Cardiac septum (tissue), 1 donor: Measurements from ENCODE around the gene TNC. TPM values are rescaled to one million over a fixed set of nuclear protein-coding genes. Genes with fewer than 3 reads are reported as not detected.

Source experiments
- DNase-seq: peaks from one replicate; pipeline ENCODE4 v3.0.0-alpha.2; 2020; ENCODE audit warnings: low spot score
- intact Hi-C: fragments of 100-400 bp; cut with DNase I; formaldehyde crosslinking; loops from one replicate; pipeline ENCODE4 v1.14.0; 2022
- total RNA-seq: library from RNA; stranded (reverse); fragmentation: NEBNext Ultra II Directional; extraction: Animal tissue kit (Norgen Biotek cat#: 25700); gene quantifications from one replicate; pipeline ENCODE4 v1.2.1, GENCODE V29; 2021
- donor health status: DM: no; HTN: no; CAD: no.

The TNC gene
- total RNA-seq, 1 donor from 2014 or later = 26.4 TPM

- DNase-seq = no peak
- intact Hi-C loops = no loop called here
These were observed 49.9 kb downstream of the TNC start for GRCh38 chr9:115068031-115068430.

- DNase-seq = no peak
- intact Hi-C loops = no loop called here
These were observed 54.7 kb downstream of the TNC start for GRCh38 chr9:115063058-115063845.

- DNase-seq = no peak
- intact Hi-C loops = no loop called here
These were observed 59.2 kb downstream of the TNC start for GRCh38 chr9:115058684-115059315.

GRCh38 chr9:115058175-115058574 lies 59.8 kb downstream of the TNC start:
- no peak for DNase-seq
- intact Hi-C loops = no loop called here

DNA sequence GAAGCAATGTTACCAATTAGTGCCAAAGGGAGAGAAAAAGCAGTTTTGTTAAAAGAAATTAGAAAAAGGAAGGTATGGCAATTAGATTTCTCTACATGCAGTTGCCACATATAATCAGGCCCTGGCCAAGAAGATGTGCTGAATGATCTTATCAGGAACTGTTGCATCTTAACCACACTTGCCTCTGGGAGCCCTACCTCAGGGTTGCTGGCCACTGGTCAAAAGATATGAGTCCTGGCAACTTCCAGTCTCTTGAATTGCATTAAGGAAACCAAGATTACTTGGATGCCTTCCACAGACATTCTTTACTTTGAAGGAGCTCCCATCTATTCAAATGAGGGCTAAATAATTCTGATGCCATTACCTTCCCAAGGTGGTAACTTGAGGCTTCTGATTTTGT lies 60.4 kb downstream of the TNC start:
- intact Hi-C loops = no loop called here
- no peak for DNase-seq

DNA sequence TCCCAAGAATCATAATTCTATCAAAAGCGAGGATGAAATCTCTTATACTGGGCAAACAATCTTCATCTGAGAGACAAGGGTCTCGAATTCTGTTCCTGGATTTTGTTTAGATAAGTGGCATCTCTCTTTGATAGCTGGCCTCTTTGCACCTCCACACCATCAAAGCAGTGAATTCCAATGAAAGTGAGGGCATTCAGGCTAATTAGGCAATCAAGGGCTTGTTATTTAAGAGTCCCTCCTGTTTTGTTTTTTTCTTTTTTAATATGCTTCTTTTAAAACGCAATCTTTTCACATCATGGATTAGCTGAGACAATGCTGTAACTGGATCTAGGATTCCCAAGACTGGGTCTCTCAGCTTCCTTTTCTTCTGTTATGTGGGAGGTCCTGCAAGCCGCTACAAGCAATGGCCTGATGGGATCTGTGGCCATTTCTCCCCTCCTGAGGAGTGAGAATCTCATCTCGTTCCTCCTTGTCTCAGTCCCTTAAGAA lies 67.9 kb downstream of the TNC start:
- intact Hi-C loops = no loop called here
- DNase-seq = no peak

DNA sequence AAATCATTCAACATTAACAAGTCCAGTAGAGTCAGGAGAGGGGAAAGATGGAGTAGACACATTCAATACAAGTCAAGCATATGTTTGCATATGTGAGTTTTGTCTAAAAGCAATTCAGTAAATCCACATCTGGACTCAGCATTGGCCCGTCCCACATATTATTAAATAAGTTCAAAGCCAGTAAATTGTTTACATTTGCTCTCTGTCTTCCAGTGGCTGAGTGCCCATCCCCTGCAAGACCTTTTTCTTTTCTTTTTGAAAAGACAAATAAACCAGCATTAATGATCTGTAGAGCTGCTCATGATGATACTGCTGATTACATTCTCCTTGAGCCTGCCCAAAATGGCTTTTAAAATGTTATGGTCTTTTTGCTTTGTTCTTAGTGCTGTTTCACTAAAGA lies 71.1 kb downstream of the TNC start:
- intact Hi-C loops = no loop called here
- DNase-seq = no peak

GRCh38 chr9:115046199-115046598 lies 71.8 kb downstream of the TNC start:
- intact Hi-C loops = no loop called here
- no peak for DNase-seq

DNA sequence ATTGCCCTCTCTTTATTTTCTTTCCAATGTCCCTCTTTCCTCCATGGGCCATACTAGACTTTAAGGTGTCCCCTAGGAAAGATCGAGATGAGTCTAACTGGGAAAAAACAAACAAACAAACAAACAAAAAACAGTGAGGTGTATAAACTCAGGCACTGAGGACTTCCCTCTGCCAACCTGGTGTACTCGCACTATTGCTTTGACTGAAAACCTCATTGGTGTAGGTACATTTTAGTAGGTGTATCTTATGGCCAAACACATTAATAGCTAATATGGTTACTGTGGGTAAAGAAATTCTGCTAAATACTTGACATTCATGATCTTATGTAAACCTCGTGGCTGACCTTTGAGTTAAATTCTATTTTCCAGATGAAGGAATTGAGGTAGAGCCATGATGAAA lies 74.3 kb downstream of the TNC start:
- intact Hi-C loops = no loop called here
- DNase-seq = no peak

DNA sequence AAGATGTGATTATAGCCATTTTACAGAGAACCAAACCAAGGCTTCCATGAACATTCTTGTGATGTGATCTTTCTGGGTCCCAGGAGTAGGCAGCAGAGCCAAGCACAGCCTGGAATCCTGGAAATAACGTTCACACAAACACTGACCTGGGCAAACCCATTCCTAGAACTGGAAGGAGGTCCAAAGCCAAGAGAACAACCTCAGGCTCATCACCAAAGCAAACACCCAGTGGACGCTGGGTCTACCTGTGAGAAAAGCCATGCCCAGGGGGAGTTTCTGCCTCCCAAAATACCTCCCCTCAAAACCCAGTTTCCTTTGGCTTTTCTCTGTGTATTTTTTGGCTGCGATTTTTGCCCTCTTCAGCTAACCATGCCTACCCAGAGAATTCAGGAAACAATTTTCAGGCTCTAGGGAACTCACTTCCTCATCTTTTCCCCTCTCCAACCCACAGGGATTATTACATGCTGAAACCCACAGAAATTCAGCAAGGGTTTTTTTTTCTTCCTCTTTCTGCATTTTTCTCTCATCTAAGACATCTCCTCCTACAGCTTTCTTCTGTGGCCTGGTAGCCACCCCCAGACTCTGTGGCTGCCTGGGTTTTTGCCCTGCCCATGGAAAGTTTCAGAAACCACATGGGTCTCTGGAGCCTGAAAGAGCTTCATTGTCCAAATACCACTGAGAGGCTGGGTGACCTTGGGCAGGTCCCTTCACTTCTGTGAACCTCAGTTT lies 75.0 kb downstream of the TNC start:
- no peak for DNase-seq
- intact Hi-C loops = no loop called here

- no peak for DNase-seq
- intact Hi-C loops = no loop called here
These were observed 78.3 kb downstream of the TNC start for GRCh38 chr9:115039516-115040120.

GRCh38 chr9:115038178-115038577 lies 79.8 kb downstream of the TNC start:
- no peak for DNase-seq
- intact Hi-C loops = no loop called here

DNA sequence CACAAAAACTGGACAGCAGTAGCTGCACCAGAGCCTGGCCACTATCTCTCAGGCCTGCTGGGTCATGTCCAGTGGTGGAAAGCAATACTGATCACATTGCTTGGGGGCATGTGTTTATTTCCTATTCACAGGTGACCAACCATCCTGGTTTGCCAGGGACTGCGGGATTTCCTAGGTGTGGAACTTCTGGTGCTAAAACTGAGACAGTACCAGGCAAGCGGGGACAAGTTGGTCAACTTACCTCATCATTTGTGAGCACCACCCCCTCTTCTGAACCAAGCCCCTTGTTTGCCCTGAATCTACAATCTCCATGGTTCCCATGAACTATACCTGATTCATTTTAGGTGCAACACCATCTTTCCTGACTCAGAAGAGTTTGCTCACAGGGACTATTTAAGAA lies 81.3 kb downstream of the TNC start:
- intact Hi-C loops = no loop called here
- no peak for DNase-seq

- intact Hi-C loops = no loop called here
- DNase-seq = no peak
These were observed 81.9 kb downstream of the TNC start for GRCh38 chr9:115035841-115036612.

- no peak for DNase-seq
- intact Hi-C loops = no loop called here
These were observed 83.2 kb downstream of the TNC start for GRCh38 chr9:115034801-115035200.

- DNase-seq = no peak
- intact Hi-C loops = no loop called here
These were observed 84.2 kb downstream of the TNC start for GRCh38 chr9:115033800-115034199.

- DNase-seq = no peak
- intact Hi-C loops = no loop called here
These were observed 85.7 kb downstream of the TNC start for GRCh38 chr9:115032296-115032695.

- intact Hi-C loops = no loop called here
- DNase-seq = no peak
These were observed 88.0 kb downstream of the TNC start for GRCh38 chr9:115030006-115030405.

- no peak for DNase-seq
- intact Hi-C loops = no loop called here
These were observed 92.2 kb downstream of the TNC start for GRCh38 chr9:115025721-115026120.
